Activated naive CD4-positive, alpha-beta T cell treated with anti-CD3 and anti-CD28 coated beads, Interleukin-2, amount 50 U/mL, for 16 hours (primary cell): ENCODE measurements around the gene ABCG2.

Experiments used
- DNase-seq: peaks from one replicate; pipeline ENCODE4 v3.0.0-alpha.2; 2020

Gene ABCG2

GRCh38 chr4:88158489-88159228, at the start of gene ABCG2:
TSS of gene ABCG2 (minus strand) at chr4:88158639. CDS start at chr4:88139995, 18,644 bp downstream.
- DNase-seq: peak; percentile 36

- no peak for DNase-seq
Measured at GRCh38 chr4:88208156-88208555, 49.7 kb upstream of the ABCG2 start.

GRCh38 chr4:88207171-88207570, 48.7 kb upstream of the ABCG2 start:
- DNase-seq: no peak

- no peak for DNase-seq
Measured at GRCh38 chr4:88204882-88205281, 46.4 kb upstream of the ABCG2 start.

- no peak for DNase-seq
Measured at GRCh38 chr4:88202443-88202842, 44.0 kb upstream of the ABCG2 start.

GRCh38 chr4:88200186-88200585, 41.7 kb upstream of the ABCG2 start:
- DNase-seq: no peak

- DNase-seq: no peak
Measured at GRCh38 chr4:88196523-88197185, 38.2 kb upstream of the ABCG2 start.

- no peak for DNase-seq
Measured at GRCh38 chr4:88196013-88196365, 37.5 kb upstream of the ABCG2 start.

GRCh38 chr4:88195328-88196012, 37.0 kb upstream of the ABCG2 start:
- no peak for DNase-seq

GRCh38 chr4:88191404-88191803, 33.0 kb upstream of the ABCG2 start:
- DNase-seq: no peak

- no peak for DNase-seq
Measured at GRCh38 chr4:88189881-88190585, 31.6 kb upstream of the ABCG2 start.

- DNase-seq: no peak
Measured at GRCh38 chr4:88189418-88189738, 30.9 kb upstream of the ABCG2 start.

GRCh38 chr4:88188738-88189417, 30.4 kb upstream of the ABCG2 start:
- DNase-seq: no peak

GRCh38 chr4:88187766-88188165, 29.3 kb upstream of the ABCG2 start:
- DNase-seq: no peak

GRCh38 chr4:88185906-88186305, 27.5 kb upstream of the ABCG2 start:
- DNase-seq: no peak

GRCh38 chr4:88179261-88179660, 20.8 kb upstream of the ABCG2 start:
- no peak for DNase-seq

- no peak for DNase-seq
Measured at GRCh38 chr4:88178626-88179231, 20.3 kb upstream of the ABCG2 start.

- DNase-seq: no peak
Measured at GRCh38 chr4:88177983-88178625, 19.7 kb upstream of the ABCG2 start.

- no peak for DNase-seq
Measured at GRCh38 chr4:88172987-88173386, 14.5 kb upstream of the ABCG2 start.

- DNase-seq: no peak
Measured at GRCh38 chr4:88171206-88171605, 12.8 kb upstream of the ABCG2 start.

GRCh38 chr4:88169298-88169697, 10.9 kb upstream of the ABCG2 start:
- DNase-seq: no peak

- no peak for DNase-seq
Measured at GRCh38 chr4:88166608-88167007, 8.2 kb upstream of the ABCG2 start.
